Daoy (cell line): Measurements from ENCODE around the gene SMYD1. TPM values are rescaled to one million over a fixed set of nuclear protein-coding genes. Genes with fewer than 3 reads are reported as not detected.

Experiments
- DNase-seq: peaks from one replicate; pipeline ENCODE4 v3.0.0-alpha.2; 2015; ENCODE audit warnings: low read depth
- total RNA-seq: library from RNA; depleted of rRNA; stranded (reverse); fragments of >200 nt; shearing (Covaris generic); gene quantifications from 2 replicates; pipeline ENCODE4 v1.2.3, GENCODE V29; 2014

SMYD1 gene
- total RNA-seq, 1 experiment from 2014 or later = not detected

GRCh38 chr2:88122141-88122884 lies 54.7 kb downstream of the SMYD1 start:
- no peak for DNase-seq

GRCh38 chr2:88123164-88123974 lies 55.7 kb downstream of the SMYD1 start:
- DNase-seq = no peak

- no peak for DNase-seq
These were observed 56.6 kb downstream of the SMYD1 start for GRCh38 chr2:88123975-88124917.

GRCh38 chr2:88125344-88125923 lies 57.8 kb downstream of the SMYD1 start:
- DNase-seq = no peak

GRCh38 chr2:88125924-88126771 lies 58.5 kb downstream of the SMYD1 start:
- no peak for DNase-seq

- DNase-seq = no peak
These were observed 59.4 kb downstream of the SMYD1 start for GRCh38 chr2:88126772-88127637.

- no peak for DNase-seq
These were observed 59.9 kb downstream of the SMYD1 start for GRCh38 chr2:88127638-88127887.

GRCh38 chr2:88127888-88128653 lies 60.4 kb downstream of the SMYD1 start, which contains the start of gene FABP1:
Gene FABP1 (minus strand): TSS chr2:88128062. CDS start chr2:88128017, 45 bp downstream.
- no peak for DNase-seq

- DNase-seq = no peak
These were observed 61.2 kb downstream of the SMYD1 start for GRCh38 chr2:88128654-88129312.

- no peak for DNase-seq
These were observed 61.8 kb downstream of the SMYD1 start for GRCh38 chr2:88129313-88129959.

GRCh38 chr2:88131201-88131998 lies 63.8 kb downstream of the SMYD1 start:
- DNase-seq = no peak

GRCh38 chr2:88131999-88132368 lies 64.4 kb downstream of the SMYD1 start:
- DNase-seq = no peak

- DNase-seq = no peak
These were observed 66.2 kb downstream of the SMYD1 start for GRCh38 chr2:88133875-88134274.

- no peak for DNase-seq
These were observed 69.2 kb downstream of the SMYD1 start for GRCh38 chr2:88136817-88137216.

- DNase-seq = no peak
These were observed 70.2 kb downstream of the SMYD1 start for GRCh38 chr2:88137833-88138232.

- DNase-seq = no peak
These were observed 71.6 kb downstream of the SMYD1 start for GRCh38 chr2:88139203-88139702.

- no peak for DNase-seq
These were observed 72.2 kb downstream of the SMYD1 start for GRCh38 chr2:88139804-88140203.
